ENCODE measurements around the gene SPINT4. TPM values are rescaled to one million over a fixed set of nuclear protein-coding genes. Genes with fewer than 3 reads are reported as not detected.

The SPINT4 gene
- total and polyA plus RNA-seq, 2 experiments from 2014 or later, result not detected

- peaks cover 24% of the 10 kb centered on the region for H3K9me3 Mint-ChIP-seq
- no peak for ATAC-seq
These were observed 29.6 kb downstream of the SPINT4 start for GRCh38 chr20:45751721-45752120.

More at GRCh38 chr20:45751721-45752120, 29.6 kb downstream of the SPINT4 start:
- TF ChIP-seq ZNF462 (CRISPR knock-in tag; IDR thresholded peaks at IDR 0.05), result no peak
- no peak for TF ChIP-seq ZNF114 (CRISPR knock-in tag; IDR thresholded peaks at IDR 0.05)
- Histone ChIP-seq H3K4me3 (no peak overlapping the region), H3K4me2 (no peak overlapping the region), H3K27me3 (ENCODE audit: insufficient read depth) (no peaks in the 10 kb centered on the region), H3K4me1 (ENCODE audit: insufficient read depth) (no peaks in the 10 kb centered on the region), H3K36me3 (ENCODE audit: insufficient read depth) (0 out of 2 replicates have a peak, but pooled peaks cover 9% of the 10 kb centered on the region), H3F3A (replicated peaks; ENCODE audit: low read depth) (no peaks in the 10 kb centered on the region), H3K79me2 (replicated peaks; ENCODE audit: insufficient read depth) (no peaks in the 10 kb centered on the region), H3K9me2 (ENCODE audit: insufficient read depth) (peaks cover 14% of the 10 kb centered on the region; the same call in 1 of the 2 replicates), H4K20me1 (replicated peaks; ENCODE audit: insufficient read depth) (no peaks in the 10 kb centered on the region), H2AFZ (no peak overlapping the region), H3K27ac (ENCODE audit: low read depth) (no peak overlapping the region)
- H3K27me3 Mint-ChIP-seq (ENCODE audit: insufficient read depth, low read depth, poor library complexity), result peaks cover 4% of the 10 kb centered on the region
- no peak for DNase-seq (ENCODE audit: low spot score)
- H3K4me1 Mint-ChIP-seq, result no peaks in the 10 kb centered on the region
- peaks cover 24% of the 10 kb centered on the region; the same call in 2 of the 3 replicates for H3K36me3 Mint-ChIP-seq (ENCODE audit: low read depth)
- no peak overlapping the region for H3K4me3 Mint-ChIP-seq
- H3K27ac Mint-ChIP-seq, result no peak overlapping the region
